SW 1271 (cell line): Measurements from ENCODE around the gene METTL26.

Source experiments
- DNase-seq, 2 experiments: peaks; one replicate each; lab custom pipeline; 2025; lab: John Stamatoyannopoulos, UW

METTL26 gene

DNA sequence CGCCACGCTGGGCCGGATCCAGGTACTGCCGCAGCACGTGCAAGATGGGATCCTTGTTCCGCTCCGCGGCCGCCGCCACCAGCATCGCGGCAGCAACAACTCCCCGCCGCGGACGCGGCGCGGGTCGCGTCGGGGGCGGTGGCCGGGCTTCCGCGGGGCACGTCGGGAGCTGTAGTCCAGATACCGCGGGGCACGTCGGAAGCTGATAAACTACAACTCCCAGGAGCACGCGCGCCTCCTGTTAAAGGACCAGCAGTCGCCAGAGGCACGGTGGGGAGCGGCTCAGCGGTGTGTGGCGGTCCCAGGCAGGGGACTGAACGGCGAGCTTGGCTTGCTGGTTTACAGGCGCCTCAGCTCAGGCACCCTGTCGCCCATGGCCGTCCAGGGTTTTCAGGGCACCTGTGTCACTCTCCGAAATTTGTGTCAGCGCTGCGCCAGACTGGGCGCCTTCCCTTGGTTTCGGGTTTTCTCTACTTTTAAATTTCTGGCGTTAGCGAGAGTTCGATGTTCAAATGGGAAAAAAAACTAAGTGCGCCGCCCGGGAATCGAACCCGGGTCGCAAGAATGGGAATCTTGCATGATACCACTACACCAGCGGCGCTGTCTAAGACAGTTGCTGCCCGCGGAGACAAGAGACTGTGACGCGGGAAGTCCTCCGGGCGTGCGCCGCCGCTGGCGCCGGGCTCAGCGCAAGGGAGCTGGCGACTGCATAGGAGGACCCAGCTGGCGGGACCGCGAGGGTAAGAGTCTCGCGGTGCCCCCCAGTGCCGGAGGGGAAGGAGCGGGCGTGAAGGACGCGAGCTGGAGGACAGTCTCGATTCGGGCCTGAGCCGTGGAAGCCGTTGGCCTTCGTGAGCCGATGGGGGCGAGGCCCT lies at the start of gene METTL26:
TSS of gene METTL26 (minus strand) at position 100 of the 875 bp plus-strand sequence. CDS start at position 85, 15 bp downstream.
- DNase-seq = peak; percentile 64 to 84

- no peak for DNase-seq
Measured at GRCh38 chr16:684961-685696, 49.0 kb upstream of the METTL26 start.

DNA sequence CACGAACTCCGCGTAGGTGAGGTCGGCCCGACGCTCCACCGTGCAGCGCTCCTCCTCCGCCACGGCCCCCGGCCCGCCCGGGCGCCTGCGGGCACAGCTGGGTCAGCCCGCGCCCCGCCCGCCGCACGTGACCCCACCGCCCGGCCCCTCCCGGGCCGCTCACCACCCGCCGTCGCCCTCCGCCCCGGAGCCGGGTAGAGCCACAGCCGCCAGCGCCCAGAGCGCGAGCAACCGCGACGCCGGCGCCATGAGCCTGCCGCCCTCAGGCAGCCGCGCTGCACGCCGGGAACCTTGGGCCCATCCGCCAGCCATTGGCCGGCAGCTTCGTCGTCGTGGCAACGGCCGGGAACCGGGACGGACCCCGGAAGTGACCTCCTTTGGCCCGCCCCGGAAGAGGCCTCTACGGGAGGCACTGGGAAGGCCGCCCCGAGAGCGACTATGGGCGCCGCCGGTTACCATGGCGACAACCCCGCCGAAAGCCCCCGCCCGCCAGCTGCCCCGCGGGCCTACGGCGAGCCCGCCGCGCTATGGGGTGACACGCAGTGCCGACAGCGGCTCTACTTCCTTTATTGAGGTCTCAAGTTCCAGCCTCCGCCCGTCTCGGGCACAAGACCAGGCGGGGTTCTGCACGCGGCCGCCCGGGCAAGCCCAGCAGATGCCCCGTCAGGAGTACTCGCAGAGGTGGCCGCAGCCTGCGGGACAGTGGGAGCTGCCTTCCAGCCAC lies 48.1 kb upstream of the METTL26 start, which contains the start of gene JMJD8:
TSS of gene JMJD8 (minus strand) at position 264 of the 724 bp plus-strand sequence. CDS start at position 249, 15 bp downstream.
- peak; percentile 70 to 80 for DNase-seq

DNA sequence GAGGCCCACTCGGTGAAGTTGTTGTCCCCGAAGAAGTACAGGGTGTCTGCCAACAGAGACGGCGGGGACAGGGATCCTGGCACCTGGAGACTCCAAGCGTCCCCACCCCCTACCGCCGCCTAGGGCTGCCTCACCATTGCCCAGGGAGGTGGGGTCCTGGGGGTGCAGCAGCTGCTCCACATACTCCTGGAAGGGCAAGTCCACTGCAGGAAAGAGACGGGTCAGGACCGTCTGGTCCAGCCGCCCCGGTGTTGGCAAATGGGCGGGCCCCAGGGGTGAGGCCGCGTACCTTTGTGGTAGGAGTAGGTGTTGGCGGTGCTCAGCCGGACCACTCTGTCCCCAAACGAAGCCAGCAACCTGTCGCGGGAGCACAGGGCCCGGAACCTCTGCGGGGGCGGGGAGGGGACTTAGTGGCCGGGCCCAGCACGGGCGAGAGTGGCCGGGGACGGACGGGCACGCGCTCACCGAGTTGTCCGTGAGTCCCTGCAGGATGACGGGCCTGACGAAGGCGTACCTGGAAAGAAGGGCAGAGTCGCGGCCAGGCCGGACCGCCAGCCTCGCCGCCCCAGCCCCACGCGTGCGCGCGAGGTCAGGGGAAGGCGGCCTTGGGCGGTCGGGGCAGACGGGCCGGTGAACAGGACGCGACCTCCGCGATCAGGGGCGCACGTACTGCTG lies 47.4 kb upstream of the METTL26 start:
- no peak for DNase-seq

GRCh38 chr16:682493-683395 lies 46.6 kb upstream of the METTL26 start:
- DNase-seq = no peak

- DNase-seq = peak in 1 of 2 experiments; percentile 5
Measured at GRCh38 chr16:681746-682427, 45.8 kb upstream of the METTL26 start.

DNA sequence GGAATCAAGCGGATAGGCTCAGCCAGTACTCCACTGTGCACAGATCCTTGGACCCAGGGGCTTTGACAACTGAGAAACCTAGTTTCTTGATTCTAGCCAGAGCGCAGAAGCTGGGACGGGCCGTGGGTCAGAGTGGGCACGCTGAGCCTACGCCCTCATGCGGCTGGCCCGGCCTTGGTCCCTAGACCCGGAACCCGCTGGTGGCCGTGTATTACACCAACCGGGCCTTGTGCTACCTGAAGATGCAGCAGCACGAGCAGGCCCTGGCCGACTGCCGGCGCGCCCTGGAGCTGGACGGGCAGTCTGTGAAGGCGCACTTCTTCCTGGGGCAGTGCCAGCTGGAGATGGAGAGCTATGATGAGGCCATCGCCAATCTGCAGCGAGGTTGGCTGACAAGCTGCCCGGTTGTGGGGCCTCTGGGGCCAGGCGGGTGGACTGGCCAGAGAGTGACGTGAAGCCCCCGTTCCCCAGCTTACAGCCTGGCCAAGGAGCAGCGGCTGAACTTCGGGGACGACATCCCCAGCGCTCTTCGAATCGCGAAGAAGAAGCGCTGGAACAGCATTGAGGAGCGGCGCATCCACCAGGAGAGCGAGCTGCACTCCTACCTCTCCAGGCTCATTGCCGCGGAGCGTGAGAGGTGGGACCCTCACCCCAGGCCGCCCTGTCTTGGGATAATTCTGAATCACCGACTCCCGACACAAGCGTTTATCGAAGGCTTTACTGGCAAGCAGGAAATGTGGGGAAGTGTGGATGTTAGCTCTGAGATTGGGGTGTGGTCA lies 45.1 kb upstream of the METTL26 start:
- DNase-seq = peak in 1 of 2 experiments; percentile 18

DNA sequence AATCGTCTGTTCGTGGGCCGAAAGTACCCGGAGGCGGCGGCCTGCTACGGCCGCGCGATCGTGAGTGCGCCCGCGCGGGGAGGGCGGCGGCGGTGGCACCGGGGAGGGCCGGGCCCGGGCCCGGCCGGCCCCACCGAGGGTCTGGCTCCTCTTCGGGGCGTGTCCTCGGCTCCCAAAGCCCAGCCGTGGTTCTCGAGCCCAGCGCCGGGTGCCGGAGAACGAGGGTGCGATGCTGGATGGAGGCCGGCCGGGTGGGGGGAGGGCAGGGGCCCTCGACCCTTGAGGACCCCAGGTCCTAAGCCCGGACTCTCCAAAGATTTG lies 44.5 kb upstream of the METTL26 start:
- no peak for DNase-seq

GRCh38 chr16:679814-680624 lies 43.9 kb upstream of the METTL26 start, which contains the start of gene STUB1:
TSS of gene STUB1 (plus strand) at chr16:680410. CDS start at chr16:680526, 116 bp downstream.
- peak in 1 of 2 experiments; percentile 77 for DNase-seq

GRCh38 chr16:678858-679813 lies 43.0 kb upstream of the METTL26 start:
- peak in 1 of 2 experiments; percentile 42 for DNase-seq

GRCh38 chr16:678209-678857 lies 42.2 kb upstream of the METTL26 start:
- no peak for DNase-seq

- DNase-seq = no peak
Measured at GRCh38 chr16:677316-678190, 41.4 kb upstream of the METTL26 start.

DNA sequence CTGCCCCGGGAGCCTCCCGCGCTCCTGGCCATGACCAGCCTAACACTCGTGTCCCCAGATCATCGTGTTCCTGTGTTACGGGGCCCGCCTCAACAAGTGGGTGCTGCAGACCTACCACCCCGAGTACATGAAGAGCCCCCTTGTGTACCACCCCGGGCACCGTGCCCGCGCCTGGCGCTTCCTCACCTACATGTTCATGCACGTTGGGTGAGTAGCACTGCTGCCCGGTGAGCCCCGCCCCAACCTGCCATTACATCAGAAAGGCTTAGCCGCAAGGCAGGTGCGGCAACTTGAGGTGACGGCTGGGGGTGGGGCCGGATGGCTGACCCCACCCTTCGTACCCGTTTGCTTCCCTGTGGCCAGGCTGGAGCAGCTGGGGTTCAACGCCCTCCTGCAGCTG lies 40.8 kb upstream of the METTL26 start:
- no peak for DNase-seq

DNA sequence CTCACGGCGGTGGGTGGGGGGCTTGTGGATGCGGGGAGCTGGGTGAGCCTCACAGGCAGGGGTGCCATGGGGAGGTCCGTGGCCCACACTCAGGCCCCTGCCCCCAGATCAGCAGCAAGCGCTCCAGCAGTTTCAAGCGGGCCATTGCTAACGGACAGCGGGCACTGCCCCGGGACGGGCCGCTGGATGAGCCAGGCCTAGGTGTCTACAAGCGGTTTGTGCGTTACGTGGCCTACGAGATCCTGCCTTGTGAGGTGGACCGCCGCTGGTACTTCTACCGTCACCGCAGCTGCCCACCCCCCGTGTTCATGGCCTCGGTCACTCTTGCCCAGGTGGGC lies 40.4 kb upstream of the METTL26 start:
- DNase-seq = no peak

GRCh38 chr16:675884-676564 lies 39.9 kb upstream of the METTL26 start:
- DNase-seq = no peak
